Measurements from ENCODE around the gene SCRN2.

The SCRN2 gene

DNA sequence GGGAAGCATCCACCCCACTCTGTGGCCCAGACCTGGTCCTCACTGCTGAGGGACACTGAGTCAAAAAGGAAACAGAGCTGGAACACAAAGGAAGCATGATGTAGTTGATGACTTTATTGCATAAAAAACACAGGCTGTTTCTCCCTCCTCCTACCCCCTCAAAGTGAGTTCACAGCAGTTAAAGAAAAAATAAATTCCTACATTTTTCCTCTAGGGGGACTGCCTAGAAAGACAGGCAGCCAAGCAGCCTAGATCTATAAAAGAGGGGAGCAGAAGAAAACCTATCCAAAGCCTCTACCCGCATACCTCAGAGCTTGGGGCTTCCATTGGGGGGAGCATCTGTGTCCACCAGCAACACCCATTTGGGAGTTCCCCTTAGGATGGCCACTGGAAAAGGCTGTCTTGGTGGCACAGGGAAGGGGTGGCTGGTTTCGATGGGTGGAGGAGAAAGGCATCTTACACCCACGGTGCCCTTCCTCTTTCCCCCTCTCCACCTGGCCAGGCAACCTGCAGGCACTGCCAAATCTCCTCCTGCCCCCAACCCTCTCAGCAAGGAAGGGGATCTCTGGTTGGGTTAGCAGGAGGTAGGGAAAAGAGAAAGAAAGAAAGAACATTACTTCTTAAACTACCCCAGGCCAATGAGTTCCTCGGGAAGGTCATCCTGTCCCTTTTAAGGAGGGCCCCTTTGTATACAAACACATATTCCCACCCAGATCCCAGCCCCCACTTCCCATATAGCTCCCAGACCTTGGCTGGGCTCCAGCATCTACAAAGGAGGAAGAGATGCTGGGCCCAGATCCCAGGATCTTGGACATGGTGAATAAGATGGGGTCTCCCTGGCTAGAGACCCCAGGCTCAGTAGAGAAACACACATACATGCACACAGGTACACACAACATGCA is 4.0 kb upstream of the SCRN2 start:
- no peak for DNase-seq

DNA sequence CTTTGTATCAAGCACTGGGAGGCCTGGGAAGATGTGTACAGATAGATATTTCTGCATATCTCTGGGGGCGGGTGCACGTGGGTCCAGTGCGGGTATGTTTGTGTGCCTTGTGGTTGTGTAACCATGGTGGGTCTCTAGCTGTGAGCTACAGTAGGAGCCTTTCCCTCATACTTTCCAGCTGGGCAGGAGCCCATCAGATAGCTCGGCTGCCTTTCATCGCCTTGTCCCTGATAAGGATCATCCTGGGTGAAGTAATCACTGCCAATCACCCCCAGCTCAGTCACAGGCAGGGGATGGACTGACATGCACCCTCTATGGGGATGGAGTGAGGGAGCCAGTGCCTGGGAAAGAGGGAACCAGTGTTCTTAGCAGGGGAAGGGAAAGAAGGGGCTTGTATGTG is 3.2 kb upstream of the SCRN2 start:
- no peak for DNase-seq

DNA sequence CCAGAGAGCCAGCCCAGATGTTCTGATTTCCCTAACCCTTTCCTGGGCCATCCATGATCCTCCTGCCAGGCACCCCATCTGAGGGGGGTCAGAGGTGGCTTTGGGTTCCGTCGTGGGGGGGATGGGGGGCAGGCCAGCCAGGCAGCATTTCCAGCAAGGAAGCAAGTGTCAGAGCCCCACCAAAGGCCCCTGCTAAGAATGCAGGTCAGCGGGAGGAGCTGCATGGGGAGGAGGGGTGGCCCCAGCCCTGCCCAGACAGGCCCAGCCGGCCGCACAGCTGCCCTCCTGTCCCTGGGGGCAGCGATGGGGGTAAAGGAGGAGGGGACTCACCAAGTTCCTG is 2.3 kb upstream of the SCRN2 start:
- no peak for DNase-seq

DNA sequence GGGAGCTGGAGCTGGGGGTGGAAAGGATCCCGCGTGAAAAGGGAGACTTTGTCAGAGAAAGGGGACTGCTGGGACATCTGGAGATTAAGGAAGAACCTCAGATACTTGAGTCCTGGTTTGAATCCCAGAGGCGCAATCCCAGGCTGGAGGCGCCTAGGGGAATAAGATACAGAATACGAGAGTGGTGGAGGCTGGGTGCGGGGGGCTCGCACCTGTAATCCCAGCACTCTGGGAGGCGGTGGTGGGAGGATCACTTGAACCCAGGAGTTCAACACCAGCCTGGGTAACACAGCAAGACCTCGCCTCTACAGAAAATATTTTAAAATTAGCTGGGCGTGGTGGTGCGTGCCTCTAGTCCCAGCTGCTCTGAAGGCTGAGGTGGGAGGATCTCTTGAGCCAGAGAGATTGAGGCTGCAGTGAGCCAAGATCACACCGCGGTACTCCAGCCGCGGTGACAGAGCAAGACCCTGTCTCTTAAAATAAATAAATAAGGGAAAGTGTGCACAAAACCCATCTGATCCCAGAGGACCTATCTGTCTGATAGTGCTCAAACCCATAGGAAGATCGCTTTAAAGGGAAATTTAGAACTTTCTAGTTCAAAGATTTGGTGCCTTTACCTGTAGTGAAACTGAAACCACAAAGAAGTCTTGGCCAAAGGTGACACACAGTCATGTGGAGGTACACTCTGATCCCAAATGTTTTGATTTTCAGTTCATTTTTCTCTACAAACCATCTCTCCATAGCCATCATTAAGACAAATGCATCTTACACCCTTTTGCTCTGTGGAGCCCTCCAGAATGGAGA is 617 bp upstream of the SCRN2 start:
- no peak for DNase-seq

DNA sequence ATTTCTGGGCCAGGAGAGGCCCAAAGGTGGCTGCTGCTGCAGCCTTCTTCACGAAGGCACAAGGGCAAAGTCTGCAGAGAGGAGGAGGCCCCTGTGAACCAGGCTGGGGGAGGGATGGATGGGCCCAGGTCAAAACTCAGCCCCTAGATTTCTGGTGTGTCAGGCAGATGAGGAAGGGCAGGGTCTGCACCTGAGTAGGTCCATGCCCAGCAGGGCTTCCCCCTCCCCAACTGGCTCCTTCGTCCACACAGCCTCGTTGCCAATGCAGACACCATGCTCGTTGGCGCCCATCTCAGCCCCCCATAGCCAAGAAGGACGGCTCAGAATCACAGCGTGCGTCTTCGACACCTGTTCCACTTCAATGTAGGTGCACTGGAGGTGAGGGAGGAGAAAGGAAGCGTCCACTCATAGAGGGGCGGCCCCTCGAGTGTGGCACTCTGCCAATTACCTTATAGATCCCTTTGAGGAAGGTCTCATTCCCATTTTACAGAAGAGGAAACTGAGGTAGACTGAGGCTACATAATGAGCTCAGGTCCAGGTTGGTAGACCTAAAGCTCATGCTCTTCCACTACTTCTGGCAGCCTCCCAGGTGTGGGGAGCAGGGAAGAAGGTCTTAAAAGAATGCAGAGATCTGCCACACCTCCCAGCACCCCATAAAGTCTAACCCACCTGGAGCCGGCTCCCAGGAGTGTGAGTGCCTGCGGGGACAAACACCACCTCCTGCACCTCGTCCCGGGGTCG is 902 bp downstream of the SCRN2 start:
- DNase-seq, result no peak

DNA sequence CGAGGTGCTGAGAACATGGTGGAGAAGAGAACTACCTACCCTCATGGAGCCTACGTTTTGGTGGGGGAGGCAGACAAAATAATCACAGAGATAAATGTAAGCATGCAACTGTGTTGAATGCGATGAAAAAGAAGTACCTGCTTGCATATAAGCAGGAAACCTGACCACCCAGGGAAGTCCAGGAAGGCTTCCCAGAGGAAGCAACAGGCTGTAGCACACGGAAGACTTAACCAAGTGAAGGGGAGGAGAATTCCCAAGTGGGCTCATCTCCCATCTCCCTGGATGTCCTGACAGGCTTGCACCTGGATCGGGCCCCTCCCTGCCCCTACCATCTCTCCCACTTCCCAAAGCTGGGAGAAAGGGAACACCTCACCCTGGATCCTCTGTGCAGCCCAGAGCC is 2.0 kb downstream of the SCRN2 start:
- no peak for DNase-seq

DNA sequence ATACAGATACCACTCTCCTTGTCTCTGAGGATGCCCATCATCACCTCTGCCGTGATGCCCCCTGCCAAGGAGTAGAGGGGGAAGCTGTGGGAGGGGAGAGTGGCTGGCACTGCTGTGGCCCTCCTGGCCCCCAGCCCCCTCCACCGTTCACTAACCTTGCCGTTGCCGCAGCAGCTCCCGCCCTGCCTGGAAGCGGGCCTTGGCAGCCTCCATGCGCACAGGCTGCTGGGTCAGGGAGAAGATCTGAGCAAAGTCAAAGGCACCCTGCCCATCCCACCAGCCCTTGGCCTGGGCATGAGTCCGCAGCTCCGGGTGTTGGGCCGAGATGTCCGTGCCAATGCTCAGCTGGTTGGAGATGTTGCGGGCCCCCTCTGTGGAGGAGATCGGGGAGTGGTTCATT is 2.4 kb downstream of the SCRN2 start:
- DNase-seq, result no peak

DNA sequence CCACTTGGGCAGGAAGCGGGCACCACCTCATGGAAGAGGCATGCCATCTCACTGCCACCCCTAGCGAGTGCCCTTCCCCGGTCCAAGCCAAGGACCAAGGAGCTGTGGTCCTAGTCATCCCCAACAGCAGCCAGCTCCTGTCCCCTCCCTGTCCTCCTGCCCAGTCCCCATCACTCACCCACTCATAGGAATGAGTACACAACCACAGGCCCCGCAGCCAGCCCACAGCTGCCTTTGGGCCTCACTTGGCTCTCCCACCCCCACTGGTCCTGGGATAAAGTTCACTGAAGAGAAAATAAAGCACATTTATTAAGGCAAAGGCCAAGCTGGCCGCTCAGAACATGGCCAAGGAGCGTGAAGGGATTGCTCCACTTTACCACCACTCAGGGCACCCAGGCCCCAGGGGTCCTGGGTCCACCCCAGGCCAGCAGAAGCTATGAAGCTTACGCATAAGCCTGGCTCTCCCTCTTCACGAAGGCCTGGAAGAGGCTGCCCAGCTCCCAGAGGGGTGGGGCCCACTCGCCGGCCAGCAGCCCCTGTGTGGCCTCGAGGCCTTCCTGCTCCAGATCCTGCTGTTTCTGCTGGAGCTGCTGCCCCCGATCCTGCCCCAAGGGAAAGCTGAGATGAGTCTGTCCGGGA is 3.6 kb downstream of the SCRN2 start:
- no peak for DNase-seq

DNA sequence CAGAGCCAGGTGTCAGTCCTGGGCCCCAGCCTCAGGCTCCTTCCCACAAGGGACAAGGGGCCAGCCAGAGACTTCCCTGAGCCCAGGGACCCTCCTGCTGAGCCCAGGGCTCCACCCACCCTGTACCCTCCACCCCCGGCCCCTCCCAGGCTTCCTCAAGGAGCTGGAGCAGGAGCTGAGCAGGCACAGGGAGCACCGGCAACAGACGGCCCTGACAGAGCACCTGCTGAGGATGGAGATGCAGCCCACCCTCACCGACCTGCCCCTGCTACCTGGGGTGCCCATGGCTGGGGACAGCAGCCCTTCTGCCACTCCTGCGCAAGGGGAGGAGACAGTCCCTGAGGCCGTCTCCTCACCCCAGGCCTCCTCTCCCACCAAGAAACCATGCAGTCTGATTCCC is 4.5 kb downstream of the SCRN2 start:
- no peak for DNase-seq

DNA sequence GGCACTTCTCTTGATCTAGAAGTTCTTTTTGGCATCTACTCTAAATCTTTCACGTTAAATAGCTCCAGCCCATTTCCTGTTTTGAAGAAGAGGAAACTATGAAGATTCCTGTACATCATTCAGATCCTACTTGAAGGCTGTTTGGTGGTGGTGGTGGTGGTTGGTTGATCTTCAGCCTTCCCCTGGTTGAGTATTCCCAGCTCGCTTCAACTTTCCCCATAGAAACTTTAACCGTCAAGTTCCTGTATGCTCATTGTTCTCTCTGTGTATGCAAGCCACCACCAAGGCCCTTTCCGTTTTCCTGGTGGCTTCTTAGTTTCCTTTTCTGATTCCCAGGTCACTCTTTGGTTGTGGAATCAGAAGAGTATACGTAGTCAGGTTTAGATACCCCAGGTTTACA is 6.3 kb downstream of the SCRN2 start:
- DNase-seq, result no peak

DNA sequence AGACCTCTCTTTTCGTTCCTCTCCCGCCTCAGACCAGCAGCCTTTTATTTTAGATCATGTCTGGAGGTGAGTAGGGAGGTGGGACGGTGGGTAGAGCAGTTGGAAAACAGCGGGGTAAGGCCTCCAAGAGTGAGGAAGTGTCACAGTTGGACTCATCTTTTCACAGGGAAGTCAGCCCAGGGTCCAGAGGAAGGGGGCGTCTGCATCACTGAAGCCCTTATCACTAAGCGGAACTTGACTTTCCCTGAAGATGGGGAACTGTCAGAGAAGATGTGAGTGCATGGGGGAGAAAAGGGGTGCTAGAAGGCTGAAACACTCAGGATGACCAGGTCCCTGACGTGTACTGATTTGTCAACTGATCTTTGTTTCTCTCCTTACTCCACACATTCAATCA is 9.1 kb downstream of the SCRN2 start:
- DNase-seq, result no peak

DNA sequence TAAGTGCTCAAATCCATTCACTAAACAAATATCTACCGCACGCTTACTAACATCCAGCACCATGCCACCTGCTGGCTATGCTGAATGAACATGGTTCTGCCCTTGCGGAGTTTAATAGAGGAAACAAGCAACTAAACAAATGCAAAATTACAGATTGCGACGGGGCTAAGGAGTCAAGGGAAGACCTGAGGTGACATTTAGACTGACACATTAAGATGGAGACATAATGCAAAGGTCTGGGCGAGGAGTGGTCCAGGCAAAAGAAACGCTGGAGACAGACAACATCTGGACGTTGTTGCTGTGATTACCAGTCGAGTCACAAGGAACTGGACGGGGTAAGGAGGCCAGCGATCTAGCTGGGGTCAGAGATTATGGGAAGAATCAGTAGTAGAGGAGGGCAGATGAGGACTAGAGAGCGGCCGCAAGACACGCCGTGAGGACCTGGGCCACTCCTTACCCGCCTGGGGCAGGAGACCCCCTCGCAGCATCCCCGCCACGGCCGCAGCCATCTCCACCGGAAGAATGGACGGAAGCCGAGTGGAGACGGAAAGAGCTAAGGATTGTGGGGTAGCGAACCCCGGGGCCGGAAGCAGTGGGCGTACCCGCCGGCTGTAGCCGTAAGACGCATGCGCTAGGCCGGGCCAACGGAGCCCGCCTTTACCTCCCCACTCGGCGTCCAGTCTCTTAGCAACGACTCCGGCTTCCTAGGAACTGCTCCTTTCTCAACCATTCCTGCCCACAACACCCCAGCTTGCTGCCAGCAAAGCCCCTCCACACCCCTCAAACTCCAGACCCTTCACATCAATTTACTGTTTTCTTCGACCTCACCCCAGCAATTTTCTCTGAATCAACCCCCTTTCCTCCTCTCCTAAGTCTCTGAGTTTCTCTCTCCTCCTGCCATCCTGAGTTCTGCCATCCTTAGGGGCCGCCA is 9.8 kb downstream of the SCRN2 start, which contains the start of the genes LRRC46 and MRPL10:
LRRC46 (plus strand) TSS at position 668 of the 931 bp plus-strand sequence. CDS start 320 bp downstream, outside the sequence.
MRPL10 (minus strand) TSS at position 539 of the 931 bp plus-strand sequence; CDS start at position 509, 30 bp downstream.
- peak; percentile 88 for DNase-seq

DNA sequence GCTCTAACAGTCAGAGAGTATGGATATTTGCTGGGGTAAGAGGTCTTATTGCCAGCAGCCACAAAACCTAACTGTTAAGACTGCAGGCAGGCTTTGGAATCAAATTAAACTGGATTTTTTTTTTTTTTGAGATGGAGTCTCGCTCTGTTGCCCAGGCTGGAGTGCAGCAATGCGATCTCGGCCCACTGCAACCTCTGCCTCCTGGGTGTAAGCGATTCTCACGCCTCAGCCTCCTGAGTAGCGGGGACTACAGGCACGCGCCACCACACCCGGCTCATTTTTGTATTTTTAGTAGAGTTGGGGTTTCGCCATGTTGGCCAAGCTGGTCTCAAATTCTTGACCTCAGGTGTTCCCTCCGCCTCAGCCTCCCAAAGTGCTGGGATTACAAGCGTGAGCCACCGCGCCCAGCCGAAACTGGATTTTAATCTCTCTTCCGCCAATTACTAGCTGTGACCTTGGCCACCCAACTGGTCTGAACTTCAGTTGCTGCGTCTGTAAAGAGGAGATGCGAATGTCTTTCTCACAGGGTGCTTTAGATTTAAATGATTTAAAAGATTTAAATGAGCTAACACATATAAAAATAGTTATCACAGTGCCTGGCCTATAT is 10.6 kb downstream of the SCRN2 start:
- no peak for DNase-seq

DNA sequence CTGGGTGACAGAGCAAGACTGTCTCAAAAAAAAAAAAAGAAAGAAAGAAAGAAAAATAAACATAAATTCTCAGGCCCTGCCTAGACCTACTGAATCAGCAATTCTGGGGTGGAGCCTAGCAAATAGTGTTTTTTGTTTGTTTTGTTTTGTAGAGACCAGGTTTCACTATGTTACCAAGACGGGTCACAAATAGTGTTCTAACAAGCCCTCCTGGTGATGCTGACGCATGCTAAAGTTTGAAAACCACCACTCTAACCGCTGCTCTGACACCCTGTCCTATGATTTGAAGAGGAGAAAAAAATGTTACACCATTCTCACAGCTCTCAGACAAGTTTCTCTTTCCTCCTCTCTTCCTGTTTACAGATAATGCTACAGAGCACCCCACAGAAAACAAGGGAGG is 11.2 kb downstream of the SCRN2 start:
- DNase-seq, result no peak

DNA sequence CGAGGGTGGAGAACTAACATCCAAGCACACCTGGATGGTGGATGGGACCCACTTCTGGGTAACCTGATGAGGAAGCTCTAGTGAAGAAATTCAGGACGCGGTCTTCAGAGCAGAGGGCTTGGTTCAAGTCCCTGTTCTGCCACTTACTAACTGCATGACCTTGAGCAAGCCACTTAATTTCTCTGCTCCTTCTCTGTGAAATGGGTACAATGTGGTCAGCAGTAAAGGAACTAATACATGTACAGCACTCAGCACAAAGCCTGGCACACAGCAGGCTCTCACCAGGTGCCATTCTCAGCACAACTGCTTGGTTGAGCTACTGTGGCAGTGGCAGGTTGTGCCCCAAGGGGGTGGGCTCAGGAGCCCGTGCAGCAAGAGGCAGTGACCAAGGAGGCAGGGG is 17.6 kb downstream of the SCRN2 start:
- DNase-seq, result no peak

DNA sequence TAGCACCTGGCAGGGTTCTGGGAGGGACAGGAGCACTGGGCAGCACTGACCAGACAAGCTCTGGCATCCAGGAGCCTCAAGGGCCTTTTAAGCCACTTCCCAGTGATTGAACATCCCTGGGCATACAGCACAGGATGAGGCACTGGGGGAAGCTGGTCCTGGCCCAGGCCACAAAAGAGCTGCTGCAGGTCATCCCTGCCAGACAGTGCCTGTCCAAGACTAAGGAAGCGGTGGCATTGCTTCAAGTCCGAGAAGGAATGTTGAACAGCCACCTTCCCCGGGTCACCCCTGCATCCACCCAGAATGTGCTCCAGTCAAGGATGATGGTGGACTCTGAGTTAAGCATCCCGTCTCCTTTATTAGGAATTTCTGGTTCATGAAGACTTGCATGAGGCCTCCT is 18.3 kb downstream of the SCRN2 start:
- DNase-seq, result no peak

DNA sequence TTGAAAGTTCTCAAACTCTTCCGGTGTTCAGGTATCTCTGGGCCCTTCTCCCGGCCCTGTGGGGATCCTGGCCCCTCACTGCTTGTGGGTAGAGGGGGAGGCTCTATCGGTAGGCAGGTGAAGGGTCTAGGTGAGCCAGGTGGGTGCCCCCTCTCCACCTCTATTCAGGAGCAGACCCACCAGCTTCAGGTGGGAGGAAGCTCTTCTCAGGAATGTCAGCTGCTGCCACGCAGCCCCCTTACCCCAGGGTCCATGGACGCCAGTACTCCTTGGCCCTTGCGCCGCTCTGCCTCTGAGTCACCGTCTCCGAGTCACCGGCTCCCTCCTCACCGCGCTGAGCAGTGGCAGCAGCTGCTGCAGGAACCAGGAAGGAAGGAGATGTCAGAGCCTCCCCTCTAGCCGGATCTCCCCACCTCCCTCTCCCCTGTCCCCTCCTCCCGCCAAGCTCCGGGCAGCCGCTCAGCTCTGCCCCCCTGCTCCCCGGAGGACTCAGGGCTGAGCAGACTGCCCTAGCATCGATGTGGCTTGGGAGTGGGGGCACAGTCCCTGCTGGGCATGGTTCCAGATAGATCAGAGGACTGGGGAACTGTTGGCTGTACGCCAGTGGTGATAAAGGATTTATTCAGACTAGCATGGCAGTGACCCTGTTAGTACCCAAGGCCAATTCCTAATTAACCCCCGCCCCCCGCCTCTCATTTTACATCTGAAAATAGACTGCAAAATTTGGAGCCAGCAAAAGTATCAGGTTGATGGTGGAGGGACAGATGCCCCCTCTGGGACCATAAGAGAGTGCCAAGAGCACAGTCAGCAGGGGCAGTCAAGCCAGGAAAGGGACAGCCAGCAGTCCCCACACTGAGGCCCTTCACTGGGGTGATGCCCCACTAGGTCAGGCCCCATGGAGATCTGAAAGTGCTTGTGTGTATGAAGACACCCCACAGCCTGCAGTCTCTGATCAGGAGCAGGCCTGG is 19.4 kb downstream of the SCRN2 start, which contains the start of gene OSBPL7:
OSBPL7 (minus strand) TSS at position 371 of the 968 bp plus-strand sequence. CDS start 1,516 bp downstream, outside the sequence.
- DNase-seq, result peak; percentile 79

DNA sequence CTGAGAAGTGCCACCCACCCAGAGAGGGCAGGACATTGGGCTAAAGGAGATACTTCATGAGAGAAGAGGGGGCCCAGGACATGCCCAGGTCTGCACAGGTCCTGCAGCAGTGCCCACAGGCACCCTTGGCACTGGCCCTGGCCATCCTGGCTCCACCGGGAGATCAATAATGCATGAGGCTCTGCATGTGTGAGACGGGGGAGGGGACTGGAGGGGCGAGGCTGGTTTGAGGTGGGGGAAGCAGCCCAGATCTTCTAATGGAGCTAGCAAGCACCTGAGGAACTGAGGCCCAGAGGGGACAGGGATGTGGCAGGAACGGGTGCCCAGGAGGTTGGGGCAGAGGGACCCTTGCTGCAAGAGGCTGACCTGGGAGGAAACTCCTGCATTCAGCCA is 20.0 kb downstream of the SCRN2 start:
- no peak for DNase-seq

DNA sequence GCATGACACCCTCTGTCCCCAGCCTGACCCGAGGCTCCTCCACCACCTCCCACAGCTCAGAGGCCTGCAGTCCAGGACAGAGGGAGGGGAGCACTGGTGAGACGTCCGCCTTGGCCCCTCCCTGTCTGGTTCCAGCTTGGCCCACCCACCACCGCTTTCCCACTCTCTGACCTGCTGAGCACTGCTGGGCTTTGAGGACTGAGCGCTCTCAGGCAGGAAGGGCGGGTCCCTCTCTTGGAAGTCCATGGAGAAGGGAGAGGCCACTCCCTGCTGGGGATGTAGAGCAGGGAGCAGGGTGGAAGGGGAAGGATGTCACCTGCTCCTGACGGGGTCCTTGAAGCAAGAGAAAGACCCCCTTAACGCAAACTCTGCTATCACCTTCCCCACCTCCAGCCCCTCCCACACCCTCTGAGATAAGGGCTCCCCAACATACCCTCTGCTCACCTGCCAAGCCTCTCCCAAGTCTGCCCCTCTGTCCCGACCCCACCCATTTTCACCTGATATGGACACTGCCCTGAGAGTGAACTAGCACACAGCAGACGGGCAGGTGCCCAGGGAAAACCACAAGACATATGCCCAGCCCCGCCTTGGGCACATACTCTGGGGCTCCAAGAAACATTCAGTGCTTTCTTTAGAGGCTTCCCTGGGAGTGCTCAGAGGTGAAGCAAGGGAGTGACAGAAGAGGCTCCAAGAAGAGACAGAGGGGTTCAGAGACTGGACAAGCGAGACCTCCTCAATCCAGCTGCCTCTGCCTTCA is 20.9 kb downstream of the SCRN2 start:
- no peak for DNase-seq
